HepG2 (cell line): Measurements from ENCODE around the gene UBL5. TPM values are rescaled to one million over a fixed set of nuclear protein-coding genes. Genes with fewer than 3 reads are reported as not detected.

ENCODE experiments used
- ATAC-seq: fragments of 200-7000 bp; cut with Tn5 transposase; 3 replicates; pipeline ENCODE4 v1.9.1; 2020; ENCODE audit warnings: mild to moderate bottlenecking, moderate library complexity
- BruUV-seq: library from RNA; stranded (reverse); fragments of 400-500 nt; replicated peaks from 2 replicates; lab custom pipeline; 2021; lab: Mats Ljungman, UMichigan
- CTCF ChIA-PET: fragments of 300-600 bp; formaldehyde crosslinking; extraction: SDS; loops from one replicate; lab custom pipeline; 2021; ENCODE audit warnings: low total read pairs, inconsistent platforms, low intra/inter-chr PET ratio; lab: Yijun Ruan, JAX
- POLR2A ChIA-PET: fragments of 350-600 bp; sonication (Branson Sonifier 250); formaldehyde crosslinking; loops from one replicate; lab custom pipeline; 2020; ENCODE audit warnings: antibody characterized with exemption, inconsistent platforms; lab: Yijun Ruan, JAX
- DNase-seq: peaks from one replicate; pipeline ENCODE4 v3.0.0-alpha.2; 2015; ENCODE audit warnings: low spot score
- FAIRE-seq: peaks from 3 replicates; lab custom pipeline; 2011; peaks lifted over from hg19 to GRCh38; lab: Jason Lieb, UNC
- H2AFZ ChIP-seq: one replicate; pipeline ENCODE4 v1.6.1; 2011; ENCODE audit warnings: low read length, inconsistent platforms
- H3K27ac ChIP-seq: fragments of 300-600 bp; 3 replicates; pipeline ENCODE4 v1.8.0; 2011; ENCODE audit warnings: mixed run types, mild to moderate bottlenecking, mixed read lengths, low read length, inconsistent platforms; ENCODE audit not compliant: insufficient read depth; ENCODE audit errors: extremely low read length
- H3K27me3 ChIP-seq, 2 experiments: fragments of 200-600 bp in 1 of 2; 2 replicates in 1 of 2; 3 replicates in 1 of 2; pipeline versions ENCODE4 v1.6.0 to v1.8.0; 2011; ENCODE audit warnings: low read length in 2 of 2, mild to moderate bottlenecking in 2 of 2, moderate library complexity in 2 of 2, inconsistent platforms in 1 of 2; ENCODE audit not compliant: insufficient read depth in 2 of 2, control insufficient read depth in 1 of 2
- H3K36me3 ChIP-seq, 2 experiments: fragments of 200-600 bp in 1 of 2; replicated peaks in 1 of 2; 2 replicates in 1 of 2; 3 replicates in 1 of 2; pipeline versions ENCODE4 v1.5.1 to v1.8.0; 2011; ENCODE audit warnings: low read length in 2 of 2, inconsistent platforms in 1 of 2; ENCODE audit not compliant: insufficient read depth in 2 of 2, control insufficient read depth in 1 of 2
- H3K4me1 ChIP-seq: 2 replicates; pipeline ENCODE4 v1.5.1; 2012; ENCODE audit warnings: low read length, inconsistent platforms; ENCODE audit not compliant: insufficient read depth
- H3K4me2 ChIP-seq: 2 replicates; pipeline ENCODE4 v1.6.0; 2011; ENCODE audit warnings: low read depth, low read length, inconsistent platforms
- H3K4me3 ChIP-seq, 3 experiments: fragments of 200-600 bp in 1 of 3; sonication (generic), shearing (Covaris generic) in 1 of 3; replicated peaks in 1 of 3; 2 replicates each; pipeline ENCODE4 v1.5.1; 2011 to 2016; ENCODE audit warnings: low read length in 3 of 3, inconsistent platforms in 2 of 3, low read depth in 2 of 3, mild to moderate bottlenecking in 2 of 3, control low read depth in 1 of 3, mixed read lengths in 1 of 3; ENCODE audit not compliant: insufficient read depth in 1 of 3
- H3K79me2 ChIP-seq: one replicate; pipeline ENCODE4 v1.6.1; 2011; ENCODE audit warnings: low read length, inconsistent platforms; ENCODE audit not compliant: insufficient read depth
- H3K9ac ChIP-seq: 2 replicates; pipeline ENCODE4 v1.6.0; 2011; ENCODE audit warnings: mild to moderate bottlenecking, low read depth, low read length, inconsistent platforms; ENCODE audit not compliant: insufficient read depth
- H3K9me3 ChIP-seq: 2 replicates; pipeline ENCODE4 v1.5.1; 2012; ENCODE audit warnings: mild to moderate bottlenecking, low read length
- H4K20me1 ChIP-seq: 2 replicates; pipeline ENCODE4 v1.6.0; 2011; ENCODE audit warnings: inconsistent platforms, mild to moderate bottlenecking, low read length, moderate library complexity; ENCODE audit not compliant: insufficient read depth
- GATA4 ChIP-seq: sonication (generic); IDR thresholded peaks from 2 replicates; pipeline ENCODE4 v1.6.1; 2016; ENCODE audit warnings: antibody characterized with exemption, low read depth, borderline replicate concordance
- HOXA7 ChIP-seq: sonication (generic); formaldehyde crosslinking; IDR thresholded peaks from 2 replicates; pipeline ENCODE4 v1.8.1; 2022; ENCODE audit warnings: mild to moderate bottlenecking, missing genetic modification reagents, moderate library complexity
- KAT7 ChIP-seq: IDR thresholded peaks from 2 replicates; pipeline ENCODE4 v1.6.1; 2018; ENCODE audit warnings: borderline replicate concordance, missing compliant biosample characterization
- REXO4 ChIP-seq: sonication (generic); formaldehyde crosslinking; IDR thresholded peaks from 2 replicates; pipeline ENCODE4 v1.8.0; 2022; ENCODE audit warnings: missing genetic modification reagents, mild to moderate bottlenecking, borderline replicate concordance
- RXRB ChIP-seq: IDR thresholded peaks from 2 replicates; pipeline ENCODE4 v1.6.1; 2016; ENCODE audit warnings: borderline replicate concordance, missing genetic modification reagents, missing compliant biosample characterization
- SOX5 ChIP-seq: IDR thresholded peaks from 2 replicates; pipeline ENCODE4 v1.6.1; 2016; ENCODE audit warnings: borderline replicate concordance
- TEAD3 ChIP-seq: optimal IDR thresholded peaks from 2 replicates; pipeline ENCODE3; 2016; ENCODE audit warnings: borderline replicate concordance
- ZNF234 ChIP-seq: sonication (generic); formaldehyde crosslinking; conservative IDR thresholded peaks from 2 replicates; pipeline ENCODE4 v1.5.1; 2020; ENCODE audit warnings: mild to moderate bottlenecking, missing genetic modification reagents
- ZNF777 ChIP-seq: sonication (generic); formaldehyde crosslinking; IDR thresholded peaks from 2 replicates; pipeline ENCODE4 v1.4.0; 2020; ENCODE audit warnings: missing genetic modification reagents
- ZNF841 ChIP-seq: sonication (generic); formaldehyde crosslinking; IDR thresholded peaks from 2 replicates; pipeline ENCODE4 v1.8.1; 2023; ENCODE audit warnings: missing genetic modification reagents, borderline replicate concordance
- WGBS: methylation state at CpG from one replicate; pipeline ENCODE4 v1.1.6; 2017; ENCODE audit warnings: low lambda C conversion rate; 5-methylcytosine and 5-hydroxymethylcytosine counted together
- in situ Hi-C: cut with HindIII; loops from 2 replicates; pipeline ENCODE4 v1.10.0; 2017; ENCODE audit warnings: low pct_unique_long_range_greater_than_20kb; ENCODE audit not compliant: extremely low pct_ligation_motif_present
- intact Hi-C: fragments of 100-400 bp; cut with micrococcal nuclease; formaldehyde crosslinking; loops from one replicate; pipeline ENCODE4 v1.10.0; 2022; ENCODE audit not compliant: unreplicated experiment
- polyA plus RNA-seq, 8 experiments: library from polyadenylated mRNA; depleted of rRNA in 3 of 8; stranded (reverse) in 7 of 8; unstranded in 1 of 8; fragments of >200 nt; fragmentation: Illumina TruSeq in 4 of 8; extraction: Trizol in 4 of 8; gene quantifications; 2 replicates each; pipeline versions ENCODE4 v1.2.1 to v1.2.3, GENCODE V29; 2011 to 2016; ENCODE audit warnings: low read depth in 4 of 8, missing spikeins in 1 of 8, mixed read lengths in 1 of 8; ENCODE audit not compliant: insufficient read depth in 1 of 8
- total RNA-seq, 5 experiments: library from RNA; depleted of rRNA; stranded (reverse); fragments of >200 nt; fragmentation: Illumina TruSeq; extraction: Trizol; gene quantifications; 2 replicates each; pipeline ENCODE4 v1.2.3, GENCODE V29; 2016; ENCODE audit warnings: low read depth in 1 of 5
- TF ChIP-seq, protein P1 (sequence below): fragments of 450-650 bp; IDR thresholded peaks from 2 replicates; pipeline ENCODE4 v1.6.1; 2017; ENCODE audit warnings: mild to moderate bottlenecking
- TF ChIP-seq, protein P2 (sequence below): sonication (generic); formaldehyde crosslinking; IDR thresholded peaks from 2 replicates; pipeline ENCODE4 v1.5.0; 2020; ENCODE audit warnings: mild to moderate bottlenecking, missing genetic modification reagents

UBL5 gene
- total and polyA plus RNA-seq, 2 of the 13 experiments (the other 11 are each of a cell fraction or from before 2014, with no cell fraction given) = 373 to 487 TPM

DNA sequence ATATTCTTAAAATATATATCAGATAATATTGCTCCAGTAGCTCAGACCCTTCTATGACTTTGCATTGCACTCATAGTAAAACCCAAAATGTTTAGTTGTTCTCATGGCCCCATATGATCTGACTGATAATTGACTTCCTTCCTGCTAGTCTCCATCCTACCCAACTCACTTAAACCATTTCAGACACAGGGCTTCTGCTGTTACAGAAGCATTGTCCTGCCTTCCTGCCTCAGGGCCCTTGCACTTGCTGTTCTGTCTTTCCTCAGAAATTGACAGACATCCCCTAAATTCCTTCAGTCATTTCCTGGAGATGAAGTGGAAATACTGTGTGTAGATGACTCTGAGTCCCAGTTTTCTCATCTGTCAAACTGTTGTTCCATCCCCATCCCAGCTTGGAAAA is 28.6 kb upstream of the UBL5 start:
- ChIA-PET POLR2A (interaction anchor here (1.4 kb wide), 1 partner anchor 20 kb away, joined by 3 read pairs; the partner anchor contains the start of gene FBXL12), CTCF (no interaction called here)
- TF ChIP-seq, protein P1, sequence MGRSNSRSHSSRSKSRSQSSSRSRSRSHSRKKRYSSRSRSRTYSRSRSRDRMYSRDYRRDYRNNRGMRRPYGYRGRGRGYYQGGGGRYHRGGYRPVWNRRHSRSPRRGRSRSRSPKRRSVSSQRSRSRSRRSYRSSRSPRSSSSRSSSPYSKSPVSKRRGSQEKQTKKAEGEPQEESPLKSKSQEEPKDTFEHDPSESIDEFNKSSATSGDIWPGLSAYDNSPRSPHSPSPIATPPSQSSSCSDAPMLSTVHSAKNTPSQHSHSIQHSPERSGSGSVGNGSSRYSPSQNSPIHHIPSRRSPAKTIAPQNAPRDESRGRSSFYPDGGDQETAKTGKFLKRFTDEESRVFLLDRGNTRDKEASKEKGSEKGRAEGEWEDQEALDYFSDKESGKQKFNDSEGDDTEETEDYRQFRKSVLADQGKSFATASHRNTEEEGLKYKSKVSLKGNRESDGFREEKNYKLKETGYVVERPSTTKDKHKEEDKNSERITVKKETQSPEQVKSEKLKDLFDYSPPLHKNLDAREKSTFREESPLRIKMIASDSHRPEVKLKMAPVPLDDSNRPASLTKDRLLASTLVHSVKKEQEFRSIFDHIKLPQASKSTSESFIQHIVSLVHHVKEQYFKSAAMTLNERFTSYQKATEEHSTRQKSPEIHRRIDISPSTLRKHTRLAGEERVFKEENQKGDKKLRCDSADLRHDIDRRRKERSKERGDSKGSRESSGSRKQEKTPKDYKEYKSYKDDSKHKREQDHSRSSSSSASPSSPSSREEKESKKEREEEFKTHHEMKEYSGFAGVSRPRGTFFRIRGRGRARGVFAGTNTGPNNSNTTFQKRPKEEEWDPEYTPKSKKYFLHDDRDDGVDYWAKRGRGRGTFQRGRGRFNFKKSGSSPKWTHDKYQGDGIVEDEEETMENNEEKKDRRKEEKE = no peak
- no peak for TF ChIP-seq SOX5
- no peaks in the 10 kb centered on the region for H3K79me2 ChIP-seq
- H3K9ac ChIP-seq = no peak overlapping the region
- H3K4me1 ChIP-seq = no peaks in the 10 kb centered on the region
- no peak overlapping the region for H3K27ac ChIP-seq
- FAIRE-seq (no peak), ATAC-seq (no peak), DNase-seq (no peak)
- no peak overlapping the region for H2AFZ ChIP-seq
- in situ Hi-C loops = loop anchor here (5.0 to 25.0 kb wide), 2 partner anchors 487 to 662 kb away; partner anchors contain the start of genes OR7G3 and ZNF317
- H4K20me1 ChIP-seq = no peaks in the 10 kb centered on the region
- intact Hi-C loops = loop anchor here (10.0 kb wide), 1 partner anchor 484 kb away; no protein-coding TSS in a partner anchor
- H3K27me3 ChIP-seq = no peaks in the 10 kb centered on the region
- H3K9me3 ChIP-seq = no peaks in the 10 kb centered on the region
- BruUV-seq = no TSS peak
- H3K4me2 ChIP-seq = no peak overlapping the region
- no peaks in the 10 kb centered on the region for H3K36me3 ChIP-seq
- no peak overlapping the region for H3K4me3 ChIP-seq

DNA sequence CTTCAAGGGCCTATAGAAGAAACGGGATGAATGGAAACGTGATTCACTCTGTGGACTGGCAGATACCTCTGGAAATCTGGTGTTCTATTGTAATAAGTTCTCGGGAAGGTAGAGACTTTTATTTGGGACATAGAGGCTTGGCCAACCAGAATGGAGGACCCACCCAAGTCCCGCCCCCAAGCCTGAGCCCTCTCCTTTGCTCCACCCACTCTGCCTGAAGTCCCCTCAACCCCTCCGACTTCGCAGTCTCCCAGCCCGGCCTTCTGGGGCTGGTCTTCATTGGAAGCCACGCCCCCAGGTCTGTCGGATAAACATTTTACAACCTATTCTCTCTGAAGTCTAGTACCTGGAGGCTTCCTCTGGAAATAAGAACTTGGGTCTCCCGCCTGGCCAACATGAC is 25.7 kb upstream of the UBL5 start:
- ChIA-PET POLR2A (no interaction called here), CTCF (no interaction called here)

More for the DNA sequence above, 25.7 kb upstream of the UBL5 start:
- ATAC-seq (no peak), FAIRE-seq (no peak), DNase-seq (no peak)
- Histone ChIP-seq H3K9ac (no peak overlapping the region), H3K4me3 (no peak overlapping the region), H3K4me1 (no peaks in the 10 kb centered on the region), H4K20me1 (no peaks in the 10 kb centered on the region), H3K79me2 (no peaks in the 10 kb centered on the region), H3K9me3 (no peaks in the 10 kb centered on the region), H3K4me2 (no peak overlapping the region), H3K27ac (no peak overlapping the region), H3K36me3 (0 out of 5 replicates have a peak, but pooled peaks cover 0 to 4% of the 10 kb centered on the region in 2 experiments), H3K27me3 (no peaks in the 10 kb centered on the region), H2AFZ (no peak overlapping the region)
- in situ Hi-C loops = no loop called here
- TF ChIP-seq REXO4 (no peak), ZNF777 (CRISPR knock-in tag) (no peak), RXRB (CRISPR knock-in tag) (no peak), ZNF841 (no peak), HOXA7 (no peak), GATA4 (no peak), ZNF234 (CRISPR knock-in tag) (no peak), KAT7 (CRISPR knock-in tag) (no peak), TEAD3 (CRISPR knock-in tag) (no peak)
- TF ChIP-seq, protein P2, sequence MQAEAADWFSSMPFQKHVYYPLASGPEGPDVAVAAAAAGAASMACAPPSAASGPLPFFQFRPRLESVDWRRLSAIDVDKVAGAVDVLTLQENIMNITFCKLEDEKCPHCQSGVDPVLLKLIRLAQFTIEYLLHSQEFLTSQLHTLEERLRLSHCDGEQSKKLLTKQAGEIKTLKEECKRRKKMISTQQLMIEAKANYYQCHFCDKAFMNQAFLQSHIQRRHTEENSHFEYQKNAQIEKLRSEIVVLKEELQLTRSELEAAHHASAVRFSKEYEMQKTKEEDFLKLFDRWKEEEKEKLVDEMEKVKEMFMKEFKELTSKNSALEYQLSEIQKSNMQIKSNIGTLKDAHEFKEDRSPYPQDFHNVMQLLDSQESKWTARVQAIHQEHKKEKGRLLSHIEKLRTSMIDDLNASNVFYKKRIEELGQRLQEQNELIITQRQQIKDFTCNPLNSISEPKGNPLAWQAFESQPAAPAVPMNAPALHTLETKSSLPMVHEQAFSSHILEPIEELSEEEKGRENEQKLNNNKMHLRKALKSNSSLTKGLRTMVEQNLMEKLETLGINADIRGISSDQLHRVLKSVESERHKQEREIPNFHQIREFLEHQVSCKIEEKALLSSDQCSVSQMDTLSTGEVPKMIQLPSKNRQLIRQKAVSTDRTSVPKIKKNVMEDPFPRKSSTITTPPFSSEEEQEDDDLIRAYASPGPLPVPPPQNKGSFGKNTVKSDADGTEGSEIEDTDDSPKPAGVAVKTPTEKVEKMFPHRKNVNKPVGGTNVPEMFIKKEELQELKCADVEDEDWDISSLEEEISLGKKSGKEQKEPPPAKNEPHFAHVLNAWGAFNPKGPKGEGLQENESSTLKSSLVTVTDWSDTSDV (CRISPR knock-in tag) = no peak
- intact Hi-C loops = no loop called here
- 95% methylated on average over 10 of the region's 10 CpGs for WGBS
- BruUV-seq = no TSS peak
